Measurements from ENCODE around the gene KCNQ5.

DNA sequence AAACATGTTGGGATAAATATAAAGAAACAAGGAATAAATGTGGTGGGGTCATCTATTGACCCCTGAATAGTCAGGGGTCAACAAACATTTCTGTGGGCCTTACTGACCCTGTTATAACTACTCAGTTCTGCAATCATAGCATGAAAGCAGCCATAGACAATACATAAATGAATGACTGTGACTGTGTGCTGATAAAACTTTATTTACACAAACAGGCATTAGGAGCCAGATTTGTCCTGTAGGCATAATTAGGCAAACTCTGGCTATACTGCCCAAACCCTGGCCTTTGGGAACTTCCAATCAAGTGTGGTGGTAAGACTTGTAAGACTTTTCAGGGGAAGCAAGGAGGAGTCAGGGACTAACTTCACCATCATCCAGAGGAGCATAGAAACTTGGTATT is 380.7 kb downstream of the KCNQ5 start:
- no peak for TF ChIP-seq POLR2AphosphoS5 (IDR thresholded peaks at IDR 0.05; ENCODE audit: borderline replicate concordance, low read depth, low read length)
- TF ChIP-seq FOXP2 (optimal IDR thresholded peaks at IDR 0.05; ENCODE audit: control extremely low read depth, extremely low read length, insufficient read depth): no peak
